Prostate gland (tissue), 2 donors: ENCODE data around the gene PCDH12.

Source experiments
- CTCF ChIP-seq, 4 experiments: fragments of 200-600 bp in 2 of 4; fragments of 450-650 bp in 2 of 4; sonication (generic) in 2 of 4; IDR thresholded peaks; 1 replicate in 3 of 4; 2 replicates in 1 of 4; pipeline ENCODE4 v1.5.1; 2016 to 2019; ENCODE audit warnings: antibody characterized with exemption in 4 of 4, mild to moderate bottlenecking in 2 of 4, moderate library complexity in 2 of 4
- POLR2A ChIP-seq: fragments of 450-650 bp; IDR thresholded peaks from one replicate; pipeline ENCODE4 v1.6.1; 2016; ENCODE audit warnings: antibody characterized with exemption, mild to moderate bottlenecking
- POLR2AphosphoS5 ChIP-seq: sonication (generic); formaldehyde crosslinking; IDR thresholded peaks from one replicate; pipeline ENCODE4 v1.6.1; 2017; ENCODE audit warnings: antibody characterized with exemption

DNA sequence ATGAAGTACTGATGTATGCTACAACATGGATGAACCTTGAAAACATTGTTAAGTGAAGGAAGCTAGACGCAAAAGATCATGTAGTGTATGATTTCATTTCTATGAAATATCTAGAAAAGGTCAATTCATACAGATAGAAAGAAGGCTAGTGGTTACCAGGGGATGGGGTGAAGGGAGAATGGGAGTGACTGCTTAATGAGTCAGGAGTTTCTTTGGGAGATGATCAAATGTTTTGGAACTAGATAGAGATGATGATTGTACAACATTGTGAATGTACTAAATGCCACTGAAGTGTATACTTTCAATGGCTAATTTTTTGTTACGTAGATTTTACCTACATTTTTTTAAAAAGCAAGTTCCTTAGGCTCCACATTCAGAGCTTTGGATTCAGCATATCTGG is 49.2 kb downstream of the PCDH12 start:
- TF ChIP-seq POLR2AphosphoS5 (no peak), POLR2A (no peak), CTCF (IDR thresholded peaks at IDR 0.05) (no peak)
